ENCODE data around the gene ETF1.

ETF1 gene

GRCh38 chr5:138560971-138561370 is 17.9 kb upstream of the ETF1 start:
- Histone ChIP-seq H3K36me3 (ENCODE audit: control insufficient read depth, insufficient read depth, low read length) (peaks cover 52% of the 10 kb centered on the region; the same call in 1 of the 2 replicates), H3K27me3 (ENCODE audit: control insufficient read depth, insufficient read depth, low read length) (no peaks in the 10 kb centered on the region; the same call in 1 of the 2 replicates), H3K27ac (ENCODE audit: low read length) (no peak overlapping the region), H3K4me1 (ENCODE audit: control insufficient read depth, insufficient read depth, low read length) (no peaks in the 10 kb centered on the region), H3K4me3 (ENCODE audit: low read length) (no peak overlapping the region), H3K9me3 (ENCODE audit: control insufficient read depth, insufficient read depth, low read length) (no peaks in the 10 kb centered on the region)
- WGBS (ENCODE audit: insufficient coverage, insufficient read length): no CpG with 5 or more reads among the region's 6 CpGs
- no peak for DNase-seq (ENCODE audit: low read depth, low spot score)

GRCh38 chr5:138559937-138560336 is 16.9 kb upstream of the ETF1 start:
- Histone ChIP-seq H3K36me3 (ENCODE audit: control insufficient read depth, insufficient read depth, low read length) (peaks cover 42% of the 10 kb centered on the region; the same call in 1 of the 2 replicates), H3K4me1 (ENCODE audit: control insufficient read depth, insufficient read depth, low read length) (no peaks in the 10 kb centered on the region), H3K27me3 (ENCODE audit: control insufficient read depth, insufficient read depth, low read length) (no peaks in the 10 kb centered on the region; the same call in 1 of the 2 replicates), H3K9me3 (ENCODE audit: control insufficient read depth, insufficient read depth, low read length) (no peaks in the 10 kb centered on the region), H3K27ac (ENCODE audit: low read length) (no peak overlapping the region), H3K4me3 (ENCODE audit: low read length) (no peak overlapping the region)
- no peak for DNase-seq (ENCODE audit: low read depth, low spot score)
- WGBS (ENCODE audit: insufficient coverage, insufficient read length): no CpG with 5 or more reads among the region's 7 CpGs

- Histone ChIP-seq H3K36me3 (ENCODE audit: control insufficient read depth, insufficient read depth, low read length) (peaks cover 37% of the 10 kb centered on the region; the same call in 1 of the 2 replicates), H3K4me3 (ENCODE audit: low read length) (no peak overlapping the region), H3K27ac (ENCODE audit: low read length) (no peak overlapping the region), H3K4me1 (ENCODE audit: control insufficient read depth, insufficient read depth, low read length) (no peaks in the 10 kb centered on the region), H3K9me3 (ENCODE audit: control insufficient read depth, insufficient read depth, low read length) (no peaks in the 10 kb centered on the region), H3K27me3 (ENCODE audit: control insufficient read depth, insufficient read depth, low read length) (no peaks in the 10 kb centered on the region; the same call in 1 of the 2 replicates)
- DNase-seq (ENCODE audit: low read depth, low spot score): no peak
- no CpG with 5 or more reads among the region's 2 CpGs for WGBS (ENCODE audit: insufficient coverage, insufficient read length)
These were observed 14.6 kb upstream of the ETF1 start for GRCh38 chr5:138557677-138558076.

- Histone ChIP-seq H3K27ac (ENCODE audit: low read length) (no peak overlapping the region), H3K4me3 (ENCODE audit: low read length) (no peak overlapping the region), H3K36me3 (ENCODE audit: control insufficient read depth, insufficient read depth, low read length) (peaks cover 23% of the 10 kb centered on the region; the same call in 1 of the 2 replicates), H3K9me3 (ENCODE audit: control insufficient read depth, insufficient read depth, low read length) (no peaks in the 10 kb centered on the region), H3K4me1 (ENCODE audit: control insufficient read depth, insufficient read depth, low read length) (no peaks in the 10 kb centered on the region), H3K27me3 (ENCODE audit: control insufficient read depth, insufficient read depth, low read length) (no peaks in the 10 kb centered on the region; the same call in 1 of the 2 replicates)
- WGBS (ENCODE audit: insufficient coverage, insufficient read length): no CpG with 5 or more reads among the region's 1 CpG
- no peak for DNase-seq (ENCODE audit: low read depth, low spot score)
These were observed 11.1 kb upstream of the ETF1 start for GRCh38 chr5:138554143-138554542.

- no CpG with 5 or more reads among the region's 5 CpGs for WGBS (ENCODE audit: insufficient coverage, insufficient read length)
- Histone ChIP-seq H3K4me3 (ENCODE audit: low read length) (no peak overlapping the region), H3K4me1 (ENCODE audit: control insufficient read depth, insufficient read depth, low read length) (no peaks in the 10 kb centered on the region), H3K27ac (ENCODE audit: low read length) (no peak overlapping the region), H3K27me3 (ENCODE audit: control insufficient read depth, insufficient read depth, low read length) (no peaks in the 10 kb centered on the region; the same call in 1 of the 2 replicates), H3K9me3 (ENCODE audit: control insufficient read depth, insufficient read depth, low read length) (no peaks in the 10 kb centered on the region), H3K36me3 (ENCODE audit: control insufficient read depth, insufficient read depth, low read length) (peaks cover 21% of the 10 kb centered on the region; the same call in 1 of the 2 replicates)
- DNase-seq (ENCODE audit: low read depth, low spot score): no peak
These were observed 10.5 kb upstream of the ETF1 start for GRCh38 chr5:138553437-138554095.

GRCh38 chr5:138552657-138553056 is 9.6 kb upstream of the ETF1 start:
- no peak overlapping the region for H3K4me3 ChIP-seq (ENCODE audit: low read length)
- peaks cover 13% of the 10 kb centered on the region; the same call in 1 of the 2 replicates for H3K36me3 ChIP-seq (ENCODE audit: control insufficient read depth, insufficient read depth, low read length)
- no peaks in the 10 kb centered on the region for H3K4me1 ChIP-seq (ENCODE audit: control insufficient read depth, insufficient read depth, low read length)
- WGBS (ENCODE audit: insufficient coverage, insufficient read length): no CpG with 5 or more reads among the region's 4 CpGs
- H3K9me3 ChIP-seq (ENCODE audit: control insufficient read depth, insufficient read depth, low read length): no peaks in the 10 kb centered on the region
- H3K27ac ChIP-seq (ENCODE audit: low read length): no peak overlapping the region
- H3K27me3 ChIP-seq (ENCODE audit: control insufficient read depth, insufficient read depth, low read length): no peaks in the 10 kb centered on the region; the same call in 1 of the 2 replicates
- DNase-seq (ENCODE audit: low read depth, low spot score): no peak

- Histone ChIP-seq H3K9me3 (ENCODE audit: control insufficient read depth, insufficient read depth, low read length) (no peaks in the 10 kb centered on the region), H3K4me3 (ENCODE audit: low read length) (no peak overlapping the region), H3K4me1 (ENCODE audit: control insufficient read depth, insufficient read depth, low read length) (no peaks in the 10 kb centered on the region), H3K36me3 (ENCODE audit: control insufficient read depth, insufficient read depth, low read length) (no peaks in the 10 kb centered on the region), H3K27me3 (ENCODE audit: control insufficient read depth, insufficient read depth, low read length) (no peaks in the 10 kb centered on the region), H3K27ac (ENCODE audit: low read length) (no peak overlapping the region)
- no peak for DNase-seq (ENCODE audit: low read depth, low spot score)
- no CpG with 5 or more reads among the region's 5 CpGs for WGBS (ENCODE audit: insufficient coverage, insufficient read length)
These were observed 6.4 kb upstream of the ETF1 start for GRCh38 chr5:138549414-138549813.

GRCh38 chr5:138545919-138546562 is 3.0 kb upstream of the ETF1 start:
- no peaks in the 10 kb centered on the region for H3K36me3 ChIP-seq (ENCODE audit: control insufficient read depth, insufficient read depth, low read length)
- no peaks in the 10 kb centered on the region for H3K9me3 ChIP-seq (ENCODE audit: control insufficient read depth, insufficient read depth, low read length)
- H3K27ac ChIP-seq (ENCODE audit: low read length): no peak overlapping the region
- no peak for DNase-seq (ENCODE audit: low read depth, low spot score)
- H3K27me3 ChIP-seq (ENCODE audit: control insufficient read depth, insufficient read depth, low read length): no peaks in the 10 kb centered on the region
- WGBS (ENCODE audit: insufficient coverage, insufficient read length): no CpG with 5 or more reads among the region's 6 CpGs
- H3K4me1 ChIP-seq (ENCODE audit: control insufficient read depth, insufficient read depth, low read length): no peaks in the 10 kb centered on the region
- H3K4me3 ChIP-seq (ENCODE audit: low read length): no peak overlapping the region

DNA sequence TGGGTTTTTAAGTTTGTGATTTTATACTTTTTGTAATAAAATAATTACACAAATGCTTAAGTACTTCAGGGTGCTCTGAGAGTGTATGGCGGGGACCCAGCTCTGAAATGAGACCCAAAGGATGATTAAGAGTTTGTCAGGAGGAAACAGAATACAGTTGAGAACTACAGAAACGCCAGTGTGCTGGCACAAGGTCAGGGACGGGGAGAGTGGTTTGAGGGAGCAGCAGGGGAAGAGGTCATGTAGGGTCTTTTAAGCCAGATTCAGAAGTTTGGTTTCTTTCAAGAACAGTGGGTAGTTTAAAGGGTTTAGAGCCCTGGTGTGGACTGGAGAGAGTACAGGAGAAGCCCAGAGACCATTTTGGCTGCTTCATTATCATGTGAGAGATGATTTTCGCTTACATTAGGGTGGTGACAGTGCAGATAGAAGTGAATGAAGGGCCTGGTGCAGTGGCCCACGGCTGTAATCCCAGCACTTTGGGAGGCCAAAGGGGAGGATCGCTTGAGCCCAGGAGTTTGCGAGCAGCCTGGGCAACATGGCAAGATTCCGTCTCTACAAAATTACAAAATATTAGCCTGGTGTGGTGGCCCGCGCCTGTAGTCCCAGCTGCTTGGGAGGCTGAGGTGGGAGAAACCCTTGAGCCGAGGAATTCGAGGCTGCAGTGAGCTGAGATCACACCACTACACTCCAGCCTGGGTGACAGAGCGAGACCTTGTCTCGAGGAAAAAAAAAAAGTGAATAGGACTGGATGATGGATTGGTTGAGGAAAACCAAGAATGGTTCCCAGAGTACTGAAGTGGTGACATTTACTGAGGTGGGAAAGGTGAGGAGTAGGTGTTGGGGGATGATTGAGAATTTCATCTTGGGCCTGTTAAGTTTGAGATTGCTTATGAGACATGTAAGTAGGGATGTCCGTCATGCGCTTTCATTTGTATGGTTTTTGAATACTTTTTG is 1.4 kb upstream of the ETF1 start:
- no peaks in the 10 kb centered on the region for H3K36me3 ChIP-seq (ENCODE audit: control insufficient read depth, insufficient read depth, low read length)
- H3K27ac ChIP-seq (ENCODE audit: low read length): no peak overlapping the region
- no peak for DNase-seq (ENCODE audit: low read depth, low spot score)
- H3K27me3 ChIP-seq (ENCODE audit: control insufficient read depth, insufficient read depth, low read length): no peaks in the 10 kb centered on the region
- no peaks in the 10 kb centered on the region for H3K4me1 ChIP-seq (ENCODE audit: control insufficient read depth, insufficient read depth, low read length)
- no peaks in the 10 kb centered on the region for H3K9me3 ChIP-seq (ENCODE audit: control insufficient read depth, insufficient read depth, low read length)
- no CpG with 5 or more reads among the region's 16 CpGs for WGBS (ENCODE audit: insufficient coverage, insufficient read length)
- peak overlapping the region; percentile 64; the same call in 1 of the 2 replicates for H3K4me3 ChIP-seq (ENCODE audit: low read length)

GRCh38 chr5:138543730-138544104 is 681 bp upstream of the ETF1 start:
- Histone ChIP-seq H3K27ac (ENCODE audit: low read length) (no peak overlapping the region), H3K9me3 (ENCODE audit: control insufficient read depth, insufficient read depth, low read length) (no peaks in the 10 kb centered on the region), H3K36me3 (ENCODE audit: control insufficient read depth, insufficient read depth, low read length) (no peaks in the 10 kb centered on the region; the same call in 1 of the 2 replicates), H3K27me3 (ENCODE audit: control insufficient read depth, insufficient read depth, low read length) (no peaks in the 10 kb centered on the region), H3K4me3 (ENCODE audit: low read length) (peak overlapping the region; percentile 64), H3K4me1 (ENCODE audit: control insufficient read depth, insufficient read depth, low read length) (no peaks in the 10 kb centered on the region)
- no peak for DNase-seq (ENCODE audit: low read depth, low spot score)
- WGBS (ENCODE audit: insufficient coverage, insufficient read length): no CpG with 5 or more reads among the region's 12 CpGs

Measured in iPS DF 6.9 (cell line).